Esophagus squamous epithelium (tissue), 5 donors: ENCODE results near the gene CHSY3. TPM values are rescaled to one million over a fixed set of nuclear protein-coding genes. Genes with fewer than 3 reads are reported as not detected.

Experiments
- DNase-seq: peaks from one replicate; lab custom pipeline; 2025; lab: John Stamatoyannopoulos, UW
- H3K27ac ChIP-seq, 4 donors: fragments of 200-600 bp; sonication (generic); one replicate each; pipeline ENCODE4 v1.5.1; 2016 to 2019; ENCODE audit warnings: mild to moderate bottlenecking in 1 of 4
- H3K27me3 ChIP-seq, 4 donors: fragments of 200-600 bp; sonication (generic); 1 replicate in 3 of 4; 2 replicates in 1 of 4; pipeline versions ENCODE4 v1.5.1 to v1.6.0; 2017 to 2021; ENCODE audit warnings: antibody characterized with exemption in 1 of 4
- H3K36me3 ChIP-seq, 3 donors: fragments of 200-600 bp; sonication (generic); one replicate each; pipeline ENCODE4 v1.5.1; 2016 to 2019
- H3K4me1 ChIP-seq, 3 donors: fragments of 200-600 bp; sonication (generic); one replicate each; pipeline ENCODE4 v1.5.1; 2017 to 2019
- H3K4me3 ChIP-seq, 4 donors: fragments of 200-600 bp; sonication (generic); 1 replicate in 3 of 4; 2 replicates in 1 of 4; pipeline ENCODE4 v1.5.1; 2016 to 2019; ENCODE audit warnings: mild to moderate bottlenecking in 2 of 4, moderate library complexity in 1 of 4
- H3K9me3 ChIP-seq, 3 donors: fragments of 200-600 bp; sonication (generic); one replicate each; pipeline ENCODE4 v1.5.1; 2016 to 2019
- POLR2A ChIP-seq, 4 donors: fragments of 450-650 bp; IDR thresholded peaks; one replicate each; pipeline ENCODE4 v1.6.1; 2017; ENCODE audit warnings: antibody characterized with exemption in 4 of 4, mild to moderate bottlenecking in 4 of 4, moderate library complexity in 3 of 4
- WGBS, 2 donors: methylation state at CpG; one replicate each; pipeline ENCODE4 v1.1.5; 2018; 5-methylcytosine and 5-hydroxymethylcytosine counted together
- intact Hi-C: fragments of 100-400 bp; cut with DNase I; formaldehyde crosslinking; loops from one replicate; pipeline ENCODE4 v1.15.0; 2022
- total RNA-seq, 4 donors: library from RNA; depleted of rRNA; stranded (reverse); fragments of >200 nt; gene quantifications; one replicate each; pipeline ENCODE4 v1.1.0, GENCODE V29; 2016
- TF ChIP-seq, protein P1 (sequence below), 6 experiments: fragments of 450-650 bp in 4 of 6; fragments of 200-600 bp in 2 of 6; sonication (generic) in 2 of 6; IDR thresholded peaks; one replicate each; pipeline ENCODE4 v1.5.1; 2016 to 2019; ENCODE audit warnings: antibody characterized with exemption in 6 of 6, mild to moderate bottlenecking in 4 of 6, moderate library complexity in 4 of 6
- donor health status: DM: yes; HTN: yes; CAD: no.

Gene CHSY3
- total RNA-seq, 4 donors from 2014 or later = 0.70 to 2.3 (median 1.3) TPM; not detected in 1

DNA sequence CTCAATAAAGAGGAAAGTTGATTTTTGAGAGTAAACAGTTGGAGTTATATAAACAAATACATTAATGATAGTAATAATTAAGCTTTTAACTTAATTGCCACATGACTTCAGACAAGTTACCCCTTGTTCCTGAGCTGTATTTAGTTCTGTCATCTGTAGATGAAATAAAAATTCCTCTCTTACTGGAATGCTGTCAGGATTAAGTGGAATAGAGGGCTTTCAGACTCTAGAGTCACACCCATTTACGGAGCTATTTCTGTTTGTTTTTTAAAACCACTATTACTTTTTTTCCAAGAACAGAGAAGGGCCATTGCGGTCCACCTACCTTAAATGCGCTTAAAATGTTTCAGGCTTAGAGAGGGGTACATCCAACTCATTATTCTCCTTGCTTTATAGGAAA lies 170.6 kb downstream of the CHSY3 start:
- H3K9me3 ChIP-seq = no peaks in the 10 kb centered on the region
- H3K27ac ChIP-seq = no peak overlapping the region
- no peaks in the 10 kb centered on the region for H3K4me1 ChIP-seq
- H3K4me3 ChIP-seq = no peak overlapping the region
- H3K27me3 ChIP-seq = no peaks in the 10 kb centered on the region
- TF ChIP-seq POLR2A (IDR thresholded peaks at IDR 0.05) = no peak
- TF ChIP-seq, protein P1, sequence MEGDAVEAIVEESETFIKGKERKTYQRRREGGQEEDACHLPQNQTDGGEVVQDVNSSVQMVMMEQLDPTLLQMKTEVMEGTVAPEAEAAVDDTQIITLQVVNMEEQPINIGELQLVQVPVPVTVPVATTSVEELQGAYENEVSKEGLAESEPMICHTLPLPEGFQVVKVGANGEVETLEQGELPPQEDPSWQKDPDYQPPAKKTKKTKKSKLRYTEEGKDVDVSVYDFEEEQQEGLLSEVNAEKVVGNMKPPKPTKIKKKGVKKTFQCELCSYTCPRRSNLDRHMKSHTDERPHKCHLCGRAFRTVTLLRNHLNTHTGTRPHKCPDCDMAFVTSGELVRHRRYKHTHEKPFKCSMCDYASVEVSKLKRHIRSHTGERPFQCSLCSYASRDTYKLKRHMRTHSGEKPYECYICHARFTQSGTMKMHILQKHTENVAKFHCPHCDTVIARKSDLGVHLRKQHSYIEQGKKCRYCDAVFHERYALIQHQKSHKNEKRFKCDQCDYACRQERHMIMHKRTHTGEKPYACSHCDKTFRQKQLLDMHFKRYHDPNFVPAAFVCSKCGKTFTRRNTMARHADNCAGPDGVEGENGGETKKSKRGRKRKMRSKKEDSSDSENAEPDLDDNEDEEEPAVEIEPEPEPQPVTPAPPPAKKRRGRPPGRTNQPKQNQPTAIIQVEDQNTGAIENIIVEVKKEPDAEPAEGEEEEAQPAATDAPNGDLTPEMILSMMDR (IDR thresholded peaks at IDR 0.05) = no peak
- intact Hi-C loops = no loop called here
- WGBS, 2 donors = 55 to 59% methylated on average over 3 of the region's 3 CpGs
- no peaks in the 10 kb centered on the region for H3K36me3 ChIP-seq
- no peak for DNase-seq

DNA sequence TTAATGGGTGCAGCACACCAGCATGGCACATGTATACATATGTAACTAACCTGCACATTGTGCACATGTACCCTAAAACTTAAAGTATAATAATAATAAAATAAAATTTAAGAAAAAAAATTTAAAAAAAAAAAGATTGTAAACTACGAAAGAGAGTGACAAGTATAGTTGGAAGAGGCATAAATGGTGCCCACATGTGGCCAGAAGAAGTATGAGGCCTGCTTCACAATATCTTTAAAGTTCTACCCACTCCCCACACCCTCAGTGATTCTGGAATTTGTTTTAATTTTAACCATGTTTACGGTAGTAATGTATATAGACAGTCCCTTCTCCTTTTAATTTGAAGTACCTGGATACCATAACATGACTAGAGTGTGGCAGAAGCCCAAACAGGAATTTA lies 172.7 kb downstream of the CHSY3 start:
- no peak for DNase-seq
- no peak overlapping the region for H3K27ac ChIP-seq
- 78 to 80% methylated on average over 2 of the region's 2 CpGs for WGBS, 2 donors
- H3K27me3 ChIP-seq = no peaks in the 10 kb centered on the region
- no peaks in the 10 kb centered on the region for H3K9me3 ChIP-seq
- H3K36me3 ChIP-seq = no peaks in the 10 kb centered on the region
- H3K4me1 ChIP-seq = no peaks in the 10 kb centered on the region
- no peak for TF ChIP-seq POLR2A (IDR thresholded peaks at IDR 0.05)
- TF ChIP-seq, protein P1 (IDR thresholded peaks at IDR 0.05) = no peak
- H3K4me3 ChIP-seq = no peak overlapping the region
- intact Hi-C loops = no loop called here

DNA sequence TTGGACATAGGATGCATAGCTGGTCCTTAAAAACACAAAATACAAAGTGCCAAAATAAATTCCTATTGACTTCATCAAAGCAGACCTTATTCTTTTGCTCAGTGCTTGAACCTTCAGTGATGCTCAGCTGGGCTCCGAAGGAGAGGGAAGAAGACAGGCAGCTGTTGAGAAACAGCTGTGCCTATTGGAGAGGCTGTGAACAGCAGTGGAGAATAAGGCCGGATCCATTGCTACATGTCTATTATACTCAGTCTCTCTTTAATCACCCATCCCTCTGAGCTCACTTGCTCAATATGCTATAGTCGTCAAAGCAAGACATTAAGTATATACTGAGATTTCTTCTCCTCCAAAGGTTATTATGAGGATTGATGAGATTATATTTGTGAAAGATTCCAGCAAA lies 174.4 kb downstream of the CHSY3 start:
- TF ChIP-seq POLR2A (IDR thresholded peaks at IDR 0.05) = no peak
- TF ChIP-seq, protein P1 (IDR thresholded peaks at IDR 0.05) = no peak
- no peaks in the 10 kb centered on the region for H3K27me3 ChIP-seq
- no peak overlapping the region for H3K4me3 ChIP-seq
- intact Hi-C loops = no loop called here
- H3K27ac ChIP-seq = no peak overlapping the region
- H3K4me1 ChIP-seq = no peaks in the 10 kb centered on the region
- DNase-seq = no peak
- WGBS, 2 donors = 66 to 73% methylated on average over 3 of the region's 3 CpGs
- no peaks in the 10 kb centered on the region for H3K36me3 ChIP-seq
- no peaks in the 10 kb centered on the region for H3K9me3 ChIP-seq

DNA sequence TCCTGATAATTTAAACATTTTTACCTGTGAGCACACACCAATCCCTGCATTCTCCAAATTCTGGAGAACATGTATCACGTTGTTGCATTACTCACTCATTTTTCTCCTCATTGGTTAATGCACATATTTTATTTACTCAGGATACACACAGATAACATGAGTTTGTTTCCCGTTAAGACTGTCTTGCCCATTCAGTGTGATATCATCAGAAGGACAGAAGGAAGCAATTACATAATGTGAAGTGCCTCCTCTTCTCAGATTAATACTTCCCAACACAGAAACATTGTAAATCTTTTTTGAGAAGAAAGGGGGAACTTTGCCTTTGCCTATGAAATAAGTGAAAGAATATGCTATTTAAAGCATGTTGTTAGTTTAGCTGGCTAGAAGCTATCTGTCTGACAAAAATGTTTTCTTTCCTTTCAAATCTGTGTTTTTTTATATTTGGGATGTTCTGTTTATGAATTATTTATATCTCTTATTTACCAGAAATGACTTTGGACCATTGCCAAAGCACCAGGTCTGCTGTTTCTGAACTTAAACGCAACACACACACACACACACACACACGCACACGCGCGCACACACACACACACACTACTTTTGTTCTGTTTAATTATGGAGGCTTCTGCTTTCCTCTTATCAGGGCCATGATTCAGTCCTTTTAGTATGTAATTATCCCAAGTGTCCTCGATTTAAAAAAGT lies 186.5 kb downstream of the CHSY3 start:
- intact Hi-C loops = no loop called here
- Histone ChIP-seq H3K9me3 (no peaks in the 10 kb centered on the region), H3K4me1 (no peaks in the 10 kb centered on the region), H3K4me3 (no peak overlapping the region), H3K27me3 (no peaks in the 10 kb centered on the region), H3K36me3 (no peaks in the 10 kb centered on the region), H3K27ac (no peak overlapping the region)
- DNase-seq = no peak
- 45 to 54% methylated on average over 8 of the region's 8 CpGs for WGBS, 2 donors
- TF ChIP-seq, protein P1 (IDR thresholded peaks at IDR 0.05) = no peak
- TF ChIP-seq POLR2A (IDR thresholded peaks at IDR 0.05) = no peak

DNA sequence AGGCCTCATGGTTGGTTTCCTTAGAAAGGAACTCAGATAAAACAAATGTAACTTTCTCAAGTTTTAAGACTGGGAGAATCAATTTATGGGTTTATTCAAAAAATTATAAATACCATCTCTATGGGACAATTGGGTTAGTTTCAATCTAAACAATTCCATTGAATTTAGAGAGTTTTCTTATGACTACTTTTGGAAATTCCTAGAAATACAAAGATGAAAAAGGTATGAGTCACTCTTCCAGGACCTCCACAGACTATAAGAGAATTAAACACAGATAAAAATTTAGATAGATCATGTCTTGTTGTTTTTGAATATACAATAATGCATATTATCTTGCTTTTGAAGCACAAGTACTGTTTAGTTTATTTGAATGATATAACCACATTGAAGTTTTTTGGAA lies 188.7 kb downstream of the CHSY3 start:
- Histone ChIP-seq H3K4me1 (no peaks in the 10 kb centered on the region), H3K27me3 (no peaks in the 10 kb centered on the region), H3K9me3 (no peaks in the 10 kb centered on the region), H3K4me3 (no peak overlapping the region), H3K27ac (no peak overlapping the region), H3K36me3 (no peaks in the 10 kb centered on the region)
- DNase-seq = no peak
- TF ChIP-seq, protein P1 (IDR thresholded peaks at IDR 0.05) = no peak
- no peak for TF ChIP-seq POLR2A (IDR thresholded peaks at IDR 0.05)
- intact Hi-C loops = no loop called here
